Hindlimb muscle (tissue), 1 donor: ENCODE measurements around the gene CFAP45. TPM values are rescaled to one million over a fixed set of nuclear protein-coding genes. Genes with fewer than 3 reads are reported as not detected.

Source experiments
- DNase-seq: peaks from one replicate; pipeline ENCODE4 v3.0.0-alpha.2; 2013
- polyA plus RNA-seq: library from polyadenylated mRNA; unstranded; fragments of 120-200 nt; gene quantifications from one replicate; pipeline ENCODE4 v1.2.1, GENCODE V29; 2013; ENCODE audit not compliant: insufficient read length

CFAP45 gene
- polyA plus RNA-seq, 1 donor = 0.40 TPM

DNA sequence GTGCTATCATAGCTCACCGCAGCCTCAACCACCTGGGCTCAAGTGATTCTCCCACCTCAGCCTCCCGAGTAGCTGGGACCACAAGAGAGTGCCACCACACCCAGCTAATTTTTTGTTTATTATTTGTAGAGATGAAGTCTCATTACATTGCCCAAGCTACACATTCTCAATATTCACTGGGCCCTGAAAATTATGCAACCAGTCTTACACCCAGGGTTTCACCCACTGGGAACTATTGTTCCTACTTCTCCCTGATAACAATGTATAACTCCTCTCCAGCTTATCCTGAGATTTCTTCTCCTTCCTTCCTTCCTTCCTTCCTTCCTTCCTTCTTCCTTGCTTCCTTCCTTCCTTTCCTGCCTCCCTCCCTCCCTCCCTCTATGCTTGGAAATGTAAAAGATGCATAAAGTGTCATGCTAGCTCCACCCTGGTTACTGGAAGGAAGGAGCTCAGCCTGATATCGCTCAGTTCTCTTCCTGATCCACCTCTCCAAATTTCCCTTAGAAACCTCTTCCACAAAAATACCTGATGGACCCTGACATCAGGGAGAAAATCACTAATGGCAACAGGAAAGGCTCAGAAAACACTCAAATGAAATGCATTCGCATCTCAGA is 26.3 kb downstream of the CFAP45 start:
- DNase-seq = no peak

DNA sequence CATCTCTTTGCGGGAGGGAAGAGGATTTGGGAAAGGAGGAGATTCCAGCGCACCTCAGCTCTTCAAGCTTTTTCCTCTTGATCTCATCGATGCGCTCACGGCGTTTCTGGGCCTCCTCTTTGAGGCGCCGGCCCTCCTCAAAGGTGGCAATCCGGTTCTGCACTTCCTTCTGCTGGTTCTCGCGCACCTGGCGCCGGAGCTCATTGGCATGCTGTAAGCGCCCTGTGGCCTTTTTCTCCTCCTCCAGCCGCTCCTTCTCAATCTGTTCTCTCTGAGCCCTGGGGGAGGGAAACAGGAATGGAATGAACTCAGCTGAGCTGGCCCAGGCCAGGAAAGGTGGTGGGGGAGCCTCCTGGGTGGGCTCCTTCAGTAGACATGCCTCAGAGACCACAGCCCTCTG is 27.1 kb downstream of the CFAP45 start:
- no peak for DNase-seq

DNA sequence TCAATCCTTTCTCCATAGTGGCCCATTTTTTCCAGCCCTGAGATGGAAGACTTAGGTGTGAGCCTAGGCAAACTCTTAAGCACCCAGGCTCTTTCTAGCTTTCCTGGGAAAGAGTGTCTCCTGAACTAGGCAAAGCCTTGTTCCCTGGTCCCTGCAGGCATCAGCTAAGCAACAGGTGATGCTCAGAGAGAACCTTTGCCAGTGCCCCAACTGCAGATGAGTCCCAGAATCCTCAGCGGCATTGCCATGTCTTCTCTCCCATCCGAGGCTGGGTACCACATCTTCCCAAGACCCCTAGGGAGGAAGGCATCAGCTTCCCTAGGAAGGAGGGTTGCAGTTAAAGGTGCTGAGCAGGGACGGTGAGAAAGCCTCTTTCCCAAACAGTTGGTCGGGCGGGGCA is 29.3 kb downstream of the CFAP45 start:
- no peak for DNase-seq

DNA sequence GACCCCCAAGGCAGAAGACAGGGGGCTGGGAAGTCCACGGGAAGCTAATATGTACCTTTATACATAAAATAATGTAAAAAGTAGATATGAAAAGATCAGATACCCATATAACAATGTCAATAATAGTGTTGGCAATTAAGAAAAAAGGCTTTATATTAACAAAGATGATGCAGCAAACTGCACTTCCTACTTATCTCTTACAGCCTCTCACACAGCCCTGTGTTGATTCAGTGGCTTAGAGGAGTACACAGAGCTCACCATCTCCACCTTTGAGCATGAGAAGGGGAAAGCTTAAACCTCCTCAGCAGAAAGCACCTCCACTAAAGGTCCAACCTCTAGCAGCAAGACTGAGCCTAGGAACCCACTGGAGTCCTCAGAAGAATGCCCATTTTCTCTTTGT is 30.4 kb downstream of the CFAP45 start:
- DNase-seq = no peak

DNA sequence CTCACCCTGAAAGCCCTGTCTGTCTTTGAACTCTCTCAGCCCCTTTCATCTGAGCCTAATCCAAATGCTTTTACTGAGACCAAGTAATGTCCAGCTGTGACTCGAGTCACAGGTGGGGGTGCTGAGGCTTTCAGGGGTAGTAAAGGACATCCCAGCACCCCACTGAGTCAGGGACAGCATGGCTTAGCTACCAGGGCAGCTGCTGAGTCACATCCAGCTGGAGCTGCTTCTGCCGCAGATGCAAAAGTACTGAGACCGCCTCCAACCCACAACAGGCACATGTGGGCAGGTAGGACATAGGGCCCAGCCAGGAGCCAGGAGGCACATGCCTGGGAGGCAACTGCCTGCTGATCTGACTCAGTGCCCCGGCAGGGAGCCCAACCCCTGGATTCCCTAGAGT is 30.8 kb downstream of the CFAP45 start:
- no peak for DNase-seq

DNA sequence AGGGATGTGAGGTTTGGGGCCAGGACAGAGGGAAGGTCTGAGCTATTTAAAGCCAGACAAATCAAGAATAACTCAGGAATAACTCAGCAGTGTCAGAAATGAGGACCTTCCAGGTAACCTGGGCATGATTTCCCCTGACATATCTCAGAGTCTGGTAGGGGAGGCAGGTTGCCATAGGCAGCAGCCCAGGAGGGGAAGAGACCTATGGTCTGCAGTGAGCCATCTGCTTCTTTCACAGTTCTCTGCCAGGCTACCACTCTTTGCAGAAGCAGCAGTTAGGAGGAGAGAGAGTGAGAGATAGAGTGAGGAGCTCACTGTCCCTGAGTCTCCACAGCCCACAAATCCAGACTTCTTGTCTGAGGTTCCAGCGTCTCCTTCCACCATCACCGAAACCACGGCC is 31.2 kb downstream of the CFAP45 start:
- DNase-seq = no peak

DNA sequence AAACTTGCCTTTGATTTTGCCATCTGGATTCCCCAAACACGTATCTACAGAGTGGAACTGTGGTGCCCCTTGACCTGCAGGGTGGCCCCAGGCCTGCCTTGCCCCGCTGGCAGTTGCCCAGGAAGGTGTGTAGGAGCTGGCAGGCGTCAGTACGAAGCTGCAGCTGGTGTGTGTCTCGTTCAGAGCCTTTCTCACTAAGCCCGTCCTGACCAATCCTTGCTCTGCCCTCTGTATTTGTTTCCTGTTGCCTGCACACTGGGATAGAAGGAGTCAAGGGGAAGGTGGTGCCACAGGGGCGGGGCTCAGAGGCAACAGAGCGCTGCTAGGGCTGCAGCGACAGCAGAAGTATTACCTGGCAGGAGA is 32.3 kb downstream of the CFAP45 start:
- peak; percentile 17 for DNase-seq

DNA sequence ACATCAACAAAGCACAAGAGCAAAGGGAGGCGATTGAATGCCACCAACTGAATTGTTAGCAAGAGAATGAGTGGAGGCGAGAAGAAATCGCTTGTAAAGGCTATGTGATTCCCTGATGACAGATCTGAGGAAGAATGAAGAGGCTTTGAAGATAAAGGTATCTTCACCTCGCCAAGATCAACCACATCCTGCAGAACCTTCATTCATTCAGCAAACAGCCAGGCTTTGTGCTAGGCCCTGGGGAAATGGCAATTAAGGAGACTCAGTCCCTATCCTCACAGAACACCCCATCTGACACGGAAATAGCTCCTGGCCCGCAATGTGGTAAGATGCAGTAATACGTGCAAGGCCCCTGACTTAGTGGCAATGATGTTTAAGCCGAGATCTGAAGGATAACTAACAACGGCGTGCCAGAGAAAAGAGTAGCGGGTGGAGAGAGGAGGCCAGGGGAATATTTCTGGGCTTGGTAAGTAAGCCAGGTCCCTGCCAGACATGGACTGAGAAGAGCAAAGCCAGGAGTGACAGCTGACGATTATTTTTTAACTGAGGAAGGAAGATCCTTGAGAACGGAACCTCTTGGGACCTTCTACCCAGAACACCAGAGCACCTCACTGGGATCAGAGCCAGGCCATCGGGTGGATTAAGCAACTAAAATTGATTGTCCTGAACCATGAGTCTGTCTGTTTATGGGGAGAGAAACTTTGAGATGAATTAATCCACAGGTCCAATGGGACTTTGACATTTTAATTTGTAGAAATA is 32.9 kb downstream of the CFAP45 start:
- no peak for DNase-seq

DNA sequence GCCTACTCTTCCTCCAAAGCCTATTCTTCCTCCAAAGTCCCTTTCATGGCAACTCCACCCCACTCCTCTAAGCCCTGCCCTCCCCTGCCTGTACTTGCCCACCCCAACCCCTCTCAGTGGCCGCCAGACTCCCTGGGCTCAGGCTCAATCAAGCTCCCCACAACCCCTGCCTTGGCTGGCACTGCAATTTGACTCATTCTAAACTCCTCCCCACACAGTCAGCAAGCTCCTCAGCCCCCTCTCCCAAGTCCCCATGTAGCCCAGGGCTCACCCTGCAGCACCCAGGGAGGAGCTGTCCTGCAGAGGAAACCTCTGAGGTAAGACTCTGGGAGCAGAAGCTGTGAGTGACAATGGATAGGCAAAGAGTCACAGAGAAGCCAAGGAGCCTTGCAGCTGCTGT is 33.9 kb downstream of the CFAP45 start:
- DNase-seq = no peak

DNA sequence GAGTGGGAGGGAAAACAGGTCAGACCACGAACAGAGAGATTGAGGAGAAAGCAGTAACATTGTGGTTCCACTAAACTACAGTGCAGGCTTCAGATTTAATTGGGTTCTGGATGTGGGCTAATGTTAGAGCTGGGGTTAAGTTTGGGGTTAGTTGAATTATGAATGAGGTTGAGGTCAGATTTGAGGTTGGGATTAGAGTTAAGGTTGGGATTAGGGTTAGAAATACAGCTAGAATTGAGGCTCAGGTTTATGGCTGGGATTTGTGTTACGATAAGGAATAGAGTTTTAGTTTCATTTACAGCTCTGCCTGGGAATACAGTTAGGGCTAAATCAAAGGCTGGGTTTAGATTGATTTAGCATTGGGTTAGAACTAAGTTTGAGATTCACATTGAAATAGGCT is 35.7 kb downstream of the CFAP45 start:
- DNase-seq = no peak

DNA sequence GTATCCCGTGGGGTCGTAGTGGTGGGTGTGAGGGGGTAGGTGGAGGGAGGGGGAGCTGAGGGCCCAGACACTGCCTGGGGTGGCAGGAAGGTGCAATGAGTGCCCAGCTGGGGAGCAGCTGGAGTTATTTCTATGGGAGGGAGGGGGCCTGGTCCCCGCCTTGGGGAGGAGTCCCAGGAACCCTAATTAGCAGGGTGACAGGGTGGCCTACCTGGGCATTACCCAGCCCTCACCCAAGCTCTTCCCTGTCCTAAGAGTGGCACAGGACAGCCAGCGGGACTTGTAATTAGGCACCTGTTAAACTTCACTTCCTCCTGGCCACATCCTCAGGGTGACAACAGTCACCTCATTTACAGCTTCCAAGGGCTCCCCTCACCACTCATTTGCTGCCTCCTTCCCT is 37.4 kb downstream of the CFAP45 start, which contains the start of gene VSIG8:
Gene VSIG8 (minus strand): TSS at position 101 of the 400 bp plus-strand sequence. CDS start 136 bp downstream, outside the sequence.
- no peak for DNase-seq

DNA sequence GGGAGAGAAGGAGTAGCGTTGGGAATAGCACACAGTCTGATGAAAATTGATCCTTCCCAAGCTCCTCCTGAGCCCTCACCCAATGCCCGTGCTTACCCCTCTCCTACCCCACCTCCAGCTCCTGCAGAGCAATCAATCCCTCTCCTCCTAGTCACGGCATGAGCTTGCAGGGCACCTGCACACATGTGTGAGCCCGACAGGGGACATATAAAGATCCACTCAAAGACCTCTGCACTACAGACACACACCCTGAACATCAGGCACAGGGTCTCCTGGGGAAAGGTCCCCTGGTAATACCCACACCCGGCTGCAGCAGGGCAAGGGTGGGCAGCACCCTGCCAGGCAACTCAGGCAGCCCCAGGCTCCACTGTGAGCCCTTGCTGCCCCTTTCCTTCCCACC is 37.9 kb downstream of the CFAP45 start:
- no peak for DNase-seq

DNA sequence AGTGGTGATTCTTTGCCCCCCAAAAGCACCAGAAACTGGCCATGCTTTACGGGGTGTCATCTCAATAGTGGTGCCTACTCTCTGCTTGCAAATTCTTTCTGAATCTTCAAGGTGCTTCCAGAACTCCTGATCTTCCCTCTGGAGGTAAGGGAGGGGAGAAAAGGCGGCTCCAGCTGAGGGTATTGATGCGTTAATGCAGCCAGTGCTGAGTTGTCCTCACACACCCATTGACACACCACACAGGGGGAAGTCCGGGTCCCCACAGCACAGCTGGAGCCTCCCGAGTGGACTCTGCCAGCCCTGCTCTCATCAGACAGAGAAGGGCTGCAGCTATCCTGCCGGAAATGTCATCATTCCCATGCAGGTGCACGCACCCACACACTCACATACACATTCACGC is 38.7 kb downstream of the CFAP45 start:
- no peak for DNase-seq

DNA sequence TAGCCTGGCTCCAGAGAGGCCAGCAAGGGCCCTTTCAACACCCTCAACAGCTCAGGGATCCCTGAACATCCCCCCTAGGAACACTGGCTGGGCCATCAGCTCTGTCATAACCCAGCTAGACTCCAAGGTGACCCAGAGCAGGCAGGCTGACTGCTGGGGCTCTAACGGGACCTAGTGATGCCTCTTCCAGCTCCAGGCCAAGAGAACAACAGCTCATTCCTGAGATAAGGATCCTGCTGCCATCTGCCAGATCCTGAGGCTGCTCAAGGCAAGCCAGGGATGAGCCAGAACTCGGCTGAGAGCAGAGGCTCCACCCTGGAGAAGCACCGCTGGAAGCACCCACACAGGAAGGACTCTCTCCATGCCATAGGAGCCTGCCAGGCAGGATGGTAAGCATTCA is 39.5 kb downstream of the CFAP45 start:
- DNase-seq = no peak

DNA sequence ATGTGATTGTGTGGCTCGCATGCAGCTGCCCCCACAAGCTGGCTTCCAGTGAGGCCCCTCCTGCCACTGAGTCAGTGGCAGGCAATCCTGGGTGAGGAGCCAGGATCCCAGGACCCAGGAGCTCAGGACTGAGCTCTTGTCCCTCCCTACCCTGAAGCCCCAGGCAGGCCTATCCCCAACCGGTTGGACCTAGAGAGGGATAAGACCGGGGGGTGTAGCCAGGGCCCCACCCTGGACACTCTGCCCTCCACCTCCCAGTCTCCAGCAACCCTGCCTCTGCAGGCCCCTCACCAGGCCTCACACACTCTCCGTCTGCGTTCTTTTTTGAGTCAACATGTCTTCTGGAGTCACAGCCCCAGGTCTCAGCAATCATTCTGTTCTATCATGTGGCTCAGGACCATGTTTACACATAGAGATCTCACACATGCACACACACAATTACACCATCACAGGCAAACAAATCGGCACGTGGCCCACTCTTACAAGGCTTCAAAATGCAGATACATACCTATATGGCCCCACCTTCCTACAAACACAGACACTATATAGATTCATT is 40.1 kb downstream of the CFAP45 start:
- DNase-seq = no peak

DNA sequence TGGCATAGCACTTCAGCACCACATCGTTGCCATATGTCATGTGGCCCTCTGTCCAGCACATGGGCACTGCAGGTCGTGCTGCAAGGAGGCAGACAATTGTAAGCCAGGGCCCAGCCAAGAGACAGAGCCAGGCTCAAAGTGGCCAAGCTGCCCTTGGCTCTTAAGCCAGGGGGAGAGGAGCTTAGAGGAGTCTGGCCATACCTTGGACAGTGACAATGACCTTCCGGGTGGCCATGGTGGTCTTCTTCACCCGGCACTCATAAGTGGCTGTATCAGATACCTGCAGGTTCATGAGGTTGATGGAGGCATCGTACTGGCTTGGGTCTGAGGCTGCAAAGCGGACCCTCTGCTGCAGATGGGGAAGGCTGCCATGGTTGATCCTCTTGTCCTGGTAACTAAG is 42.1 kb downstream of the CFAP45 start:
- no peak for DNase-seq

DNA sequence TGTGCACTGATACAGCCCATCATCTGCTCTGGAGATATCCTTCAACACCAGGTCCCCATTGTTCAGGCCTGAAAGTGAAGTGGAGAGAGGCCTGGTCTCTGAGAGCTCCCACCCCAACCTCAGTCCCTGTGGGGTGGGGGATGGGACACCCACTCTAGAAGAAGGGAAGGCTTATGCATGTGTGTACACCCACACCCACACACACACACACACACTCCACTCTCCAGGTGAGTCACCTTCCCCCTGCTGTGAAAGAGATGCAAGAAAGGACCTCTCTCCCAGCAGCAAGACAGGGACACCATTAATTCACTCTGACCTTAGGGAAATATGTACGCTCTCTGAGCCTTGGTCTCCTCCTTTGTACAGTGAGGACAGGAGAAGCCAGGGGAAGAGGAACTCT is 43.4 kb downstream of the CFAP45 start:
- no peak for DNase-seq

DNA sequence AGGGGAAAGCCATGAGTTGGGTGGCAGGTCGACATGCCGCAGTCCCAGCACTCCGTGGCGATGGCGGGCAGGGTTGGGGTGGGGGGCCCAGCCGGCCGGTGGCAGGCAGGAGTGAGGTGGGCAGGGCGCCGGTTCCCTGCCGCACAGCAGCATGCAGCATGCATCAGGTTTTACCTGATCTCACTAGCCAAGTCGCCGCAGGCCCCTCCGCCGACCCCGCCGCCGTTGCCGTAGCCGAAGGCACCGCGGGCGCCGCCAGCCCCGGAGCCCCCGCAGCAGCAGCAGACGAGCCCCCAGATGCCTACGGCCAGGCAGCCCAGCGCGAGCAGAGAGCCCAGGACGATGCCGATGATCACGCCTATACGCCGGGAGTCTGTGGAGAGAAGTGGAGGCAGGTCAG is 44.3 kb downstream of the CFAP45 start:
- DNase-seq = no peak

DNA sequence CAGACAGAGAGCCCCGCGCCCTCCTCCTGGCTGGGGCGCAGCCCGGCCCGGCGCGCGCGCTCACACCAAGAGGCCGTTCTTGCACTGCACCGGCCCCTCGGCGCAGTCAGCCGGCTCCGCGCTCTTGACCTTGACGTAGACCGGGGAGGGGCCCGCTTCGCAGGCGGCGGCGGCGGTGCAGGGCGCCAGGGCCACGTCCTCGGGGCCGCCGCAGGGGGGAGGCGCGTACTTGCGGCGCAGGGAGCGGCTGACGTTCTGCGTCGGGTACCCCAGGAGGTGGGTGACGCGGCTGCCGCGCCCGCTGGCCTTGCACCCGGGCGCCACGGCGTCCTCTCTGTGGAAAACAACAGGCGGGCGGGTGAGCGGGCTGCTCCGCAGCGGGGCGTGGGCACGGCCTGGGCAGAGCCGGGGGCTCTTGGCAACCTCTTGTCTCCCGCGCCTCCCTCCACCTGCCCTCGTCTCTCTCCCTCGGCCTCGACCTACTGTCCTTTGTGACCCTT is 45.2 kb downstream of the CFAP45 start:
- peak; percentile 87 for DNase-seq

DNA sequence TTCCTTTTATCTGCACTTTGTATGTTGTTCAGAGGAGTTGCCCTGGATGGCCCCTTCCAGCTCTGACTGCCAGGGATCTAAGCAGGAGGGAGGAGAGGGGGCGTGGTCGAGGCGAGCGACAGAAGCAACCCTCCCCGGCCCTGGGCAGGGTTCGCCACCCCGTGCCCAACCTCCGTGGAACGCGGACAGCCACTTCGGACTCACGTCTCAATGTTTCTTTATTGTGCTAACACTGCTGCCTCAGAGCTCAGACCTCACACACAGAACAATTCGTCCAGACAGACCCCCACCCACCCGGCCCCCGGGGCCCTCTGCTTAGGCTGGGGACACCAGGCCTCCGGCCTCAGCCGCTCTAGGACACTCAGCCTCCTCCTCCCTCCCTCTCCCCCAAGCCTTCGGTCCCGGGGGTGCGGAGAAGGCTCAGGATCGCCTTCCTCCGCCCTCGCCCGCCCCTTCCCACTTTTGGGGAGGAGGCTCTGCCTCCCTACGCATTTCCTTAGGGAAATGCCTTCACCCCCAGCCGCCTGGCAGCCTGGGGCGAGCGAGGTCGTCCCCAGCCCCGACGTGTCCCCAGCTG is 45.8 kb downstream of the CFAP45 start:
- peak; percentile 65 for DNase-seq

DNA sequence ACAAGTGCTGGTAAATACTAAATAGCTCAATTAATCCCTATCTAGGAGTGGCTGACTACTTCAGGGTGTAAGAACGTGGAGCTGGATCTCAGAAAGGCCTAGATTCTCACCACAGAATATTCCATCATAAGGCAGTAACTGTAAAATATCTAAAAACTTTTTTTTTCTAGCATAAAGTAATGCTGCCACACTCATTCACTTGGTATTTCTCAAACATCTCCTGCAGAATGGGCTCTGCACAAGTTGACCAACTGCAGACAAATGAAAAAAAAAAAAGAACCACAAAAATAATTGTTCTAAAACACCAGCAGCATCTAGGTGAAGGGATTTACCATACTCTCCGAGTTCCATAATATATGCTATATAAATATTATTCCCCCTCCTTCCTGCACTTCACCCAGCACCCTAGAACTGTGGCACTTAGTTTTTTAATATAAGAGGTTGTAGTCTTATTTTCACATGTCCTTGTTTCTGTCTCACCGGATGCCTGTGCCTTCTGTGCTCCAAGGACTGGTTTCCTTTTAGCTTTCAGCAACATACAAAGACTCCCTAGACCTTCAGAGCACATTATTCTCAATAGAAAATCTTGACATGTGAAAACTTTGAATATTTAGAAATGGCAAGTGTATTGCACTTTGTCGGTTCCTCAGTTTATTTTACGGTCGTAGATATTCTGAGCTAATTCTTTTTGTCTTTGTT is 46.4 kb downstream of the CFAP45 start:
- no peak for DNase-seq

DNA sequence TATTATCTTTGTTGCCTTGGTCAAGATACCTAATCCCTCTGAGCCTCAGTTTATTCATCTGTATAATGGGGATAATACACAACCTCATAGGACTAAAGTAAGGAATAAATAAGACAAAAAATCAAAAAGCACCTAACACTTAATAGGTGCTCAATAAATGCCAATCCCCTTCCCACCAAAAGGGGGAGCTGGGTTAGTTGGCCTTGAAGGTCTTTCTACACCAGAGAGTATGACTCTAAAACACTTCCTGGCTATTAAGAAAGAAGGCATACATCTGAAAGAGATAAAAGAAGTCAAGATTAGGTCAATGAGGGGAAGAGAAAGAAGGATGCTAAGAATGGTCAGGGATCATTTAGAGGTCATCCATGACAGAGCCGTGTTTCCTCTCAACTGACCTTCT is 48.6 kb downstream of the CFAP45 start:
- no peak for DNase-seq
